ENCODE results near the gene KCND3.

GRCh38 chr1:111749628-111750027 lies 239.8 kb downstream of the KCND3 start:
- no peak for TF ChIP-seq RFX5 (IDR thresholded peaks at IDR 0.05; ENCODE audit: low read depth, low read length)
- TF ChIP-seq CTCF (conservative IDR thresholded peaks at IDR 0.05; ENCODE audit: low read depth, low read length), result no peak
- TF ChIP-seq RCOR1 (IDR thresholded peaks at IDR 0.05; ENCODE audit: insufficient replicate concordance, low read length), result no peak
- TF ChIP-seq POLR2A (IDR thresholded peaks at IDR 0.05; ENCODE audit: low read depth, low read length), result no peak
- no peak for TF ChIP-seq RAD21 (IDR thresholded peaks at IDR 0.05; ENCODE audit: low read length)
- TF ChIP-seq, protein P1, sequence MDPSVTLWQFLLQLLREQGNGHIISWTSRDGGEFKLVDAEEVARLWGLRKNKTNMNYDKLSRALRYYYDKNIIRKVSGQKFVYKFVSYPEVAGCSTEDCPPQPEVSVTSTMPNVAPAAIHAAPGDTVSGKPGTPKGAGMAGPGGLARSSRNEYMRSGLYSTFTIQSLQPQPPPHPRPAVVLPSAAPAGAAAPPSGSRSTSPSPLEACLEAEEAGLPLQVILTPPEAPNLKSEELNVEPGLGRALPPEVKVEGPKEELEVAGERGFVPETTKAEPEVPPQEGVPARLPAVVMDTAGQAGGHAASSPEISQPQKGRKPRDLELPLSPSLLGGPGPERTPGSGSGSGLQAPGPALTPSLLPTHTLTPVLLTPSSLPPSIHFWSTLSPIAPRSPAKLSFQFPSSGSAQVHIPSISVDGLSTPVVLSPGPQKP (IDR thresholded peaks at IDR 0.05; ENCODE audit: borderline replicate concordance, low read depth, low read length), result no peak
- no peak for TF ChIP-seq BHLHE40 (IDR thresholded peaks at IDR 0.05; ENCODE audit: low read depth, low read length)

All from IMR-90 (cell line).